Activated T-cell treated with anti-CD3 and anti-CD28 coated beads for 4 hours (primary cell): Measurements from ENCODE around the gene SWAP70.
A peak's percentile ranks its signal among the peaks of the same experiment; 100 is the strongest.
"Not testable (repeated sequence)": the region's sequence is repeated elsewhere in the genome, so short reads cannot be mapped to it uniquely, and the experiment has no call there.

Source experiments
- DNase-seq: peaks from one replicate; pipeline ENCODE4 v3.0.0-alpha.2; 2020

SWAP70 gene

DNA sequence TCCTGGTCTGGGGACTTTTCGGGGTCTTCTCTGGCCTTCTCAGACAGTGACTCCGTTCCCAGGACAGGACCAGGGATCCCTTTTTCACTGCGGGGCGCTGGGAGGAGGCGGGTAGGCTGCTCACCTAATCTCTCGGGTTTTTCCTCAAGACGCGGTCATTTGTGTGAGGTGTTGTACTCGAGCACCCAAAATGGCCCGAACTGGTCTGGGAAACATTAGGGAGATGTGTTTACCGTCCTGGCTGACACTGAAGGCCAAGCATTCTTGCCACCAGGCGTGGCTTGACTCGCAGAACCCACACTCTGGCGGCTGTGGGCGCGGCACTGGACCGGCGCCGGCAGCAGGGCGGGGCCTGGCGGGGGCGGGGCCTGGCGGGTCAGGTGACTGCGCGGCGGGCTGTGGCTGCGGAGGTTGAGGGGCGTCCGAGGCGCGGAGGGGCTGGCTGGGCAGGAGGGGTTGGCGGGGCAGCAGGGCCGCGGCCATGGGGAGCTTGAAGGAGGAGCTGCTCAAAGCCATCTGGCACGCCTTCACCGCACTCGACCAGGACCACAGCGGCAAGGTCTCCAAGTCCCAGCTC lies at the start of gene SWAP70:
Gene SWAP70, plus strand, starts transcription at position 379 of the 577 bp plus-strand sequence. Its CDS starts 103 bp downstream, at position 482.
- DNase-seq: peak; percentile 68

- DNase-seq: no peak
Measured at GRCh38 chr11:9615031-9615451, 48.8 kb upstream of the SWAP70 start.

- DNase-seq: no peak
Measured at GRCh38 chr11:9616042-9616675, 47.7 kb upstream of the SWAP70 start.

- no peak for DNase-seq
Measured at GRCh38 chr11:9616858-9617257, 47.0 kb upstream of the SWAP70 start.

DNA sequence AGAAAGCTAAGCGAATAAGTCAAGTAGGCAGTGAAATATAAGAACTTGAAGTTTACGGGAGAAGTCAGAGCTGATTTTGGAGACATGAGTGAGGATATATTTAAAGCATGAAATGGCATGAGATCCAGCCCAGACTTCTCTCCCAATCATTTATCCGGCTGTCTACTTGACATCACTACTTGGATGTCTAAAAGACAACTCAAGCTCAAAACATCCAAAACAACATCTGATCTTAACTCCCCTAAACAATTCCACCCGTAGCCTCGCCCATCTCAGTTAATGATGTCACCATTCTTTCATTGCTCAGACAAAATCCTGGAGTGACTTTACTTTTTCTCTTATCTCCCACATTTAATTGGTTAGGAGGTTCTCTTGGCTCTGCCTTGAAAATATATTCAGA lies 45.9 kb upstream of the SWAP70 start:
- DNase-seq: no peak

DNA sequence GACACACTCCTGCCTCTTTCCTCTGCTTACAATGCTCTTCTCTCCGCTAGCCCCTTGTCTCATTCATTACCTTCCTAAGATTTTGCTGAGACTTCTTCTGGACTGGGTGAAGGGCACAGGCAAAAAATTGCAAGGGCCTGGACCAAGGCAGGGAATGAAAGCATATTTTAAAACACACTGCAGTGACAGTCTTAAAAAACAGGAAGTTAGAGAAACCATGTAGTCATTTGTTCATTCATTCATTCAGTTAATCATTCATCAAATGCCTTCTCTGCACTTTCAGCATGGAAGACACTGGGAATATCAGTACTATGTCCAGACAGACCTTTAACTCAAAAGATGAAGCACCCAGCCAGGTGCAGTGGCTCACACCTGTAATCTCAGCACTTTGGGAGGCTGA lies 44.9 kb upstream of the SWAP70 start:
- no peak for DNase-seq

- no peak for DNase-seq
Measured at GRCh38 chr11:9619971-9620370, 43.9 kb upstream of the SWAP70 start.

- DNase-seq: not testable (repeated sequence)
Measured at GRCh38 chr11:9622353-9622752, 41.5 kb upstream of the SWAP70 start.

DNA sequence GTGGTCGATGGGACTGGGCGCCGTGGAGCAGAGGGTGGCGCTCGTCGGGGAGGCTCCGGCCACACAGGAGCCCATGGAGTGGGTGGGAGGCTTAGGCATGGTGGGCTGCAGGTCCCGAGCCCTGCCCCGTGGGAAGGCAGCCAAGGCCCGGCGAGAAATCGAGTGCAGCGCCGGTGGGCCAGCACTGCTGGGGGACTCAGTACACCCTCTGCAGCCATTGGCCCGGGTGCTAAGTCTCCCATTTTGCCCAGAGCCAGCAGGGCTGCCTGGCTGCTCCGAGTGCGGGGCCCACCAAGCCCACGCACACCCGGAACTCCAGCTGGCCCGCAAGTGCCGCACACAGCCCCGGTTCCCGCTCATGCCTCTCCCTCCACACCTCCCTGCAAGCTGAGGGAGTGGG lies 40.8 kb upstream of the SWAP70 start:
- DNase-seq: not testable (repeated sequence)

- no peak for DNase-seq
Measured at GRCh38 chr11:9624448-9624847, 39.4 kb upstream of the SWAP70 start.

DNA sequence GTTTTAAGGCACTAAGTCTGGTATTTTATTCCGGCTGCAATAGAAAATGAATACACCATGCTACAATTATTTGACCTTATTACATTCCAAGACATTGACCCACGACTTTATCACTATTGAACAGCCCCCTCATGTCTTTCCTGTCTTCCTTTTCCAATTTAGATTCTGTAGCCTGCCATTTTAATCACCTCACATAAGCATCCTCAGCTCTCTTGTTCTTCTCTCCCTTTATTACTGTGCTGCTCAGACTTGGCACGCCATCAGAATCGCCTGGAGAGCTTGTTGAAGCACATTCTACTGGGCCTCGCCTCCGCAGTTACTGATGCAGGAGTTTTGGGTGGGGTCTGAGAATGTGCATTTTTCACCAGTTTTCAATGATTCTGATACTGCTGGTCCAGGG lies 38.7 kb upstream of the SWAP70 start:
- DNase-seq: no peak

GRCh38 chr11:9625728-9626127 lies 38.1 kb upstream of the SWAP70 start:
- DNase-seq: no peak

DNA sequence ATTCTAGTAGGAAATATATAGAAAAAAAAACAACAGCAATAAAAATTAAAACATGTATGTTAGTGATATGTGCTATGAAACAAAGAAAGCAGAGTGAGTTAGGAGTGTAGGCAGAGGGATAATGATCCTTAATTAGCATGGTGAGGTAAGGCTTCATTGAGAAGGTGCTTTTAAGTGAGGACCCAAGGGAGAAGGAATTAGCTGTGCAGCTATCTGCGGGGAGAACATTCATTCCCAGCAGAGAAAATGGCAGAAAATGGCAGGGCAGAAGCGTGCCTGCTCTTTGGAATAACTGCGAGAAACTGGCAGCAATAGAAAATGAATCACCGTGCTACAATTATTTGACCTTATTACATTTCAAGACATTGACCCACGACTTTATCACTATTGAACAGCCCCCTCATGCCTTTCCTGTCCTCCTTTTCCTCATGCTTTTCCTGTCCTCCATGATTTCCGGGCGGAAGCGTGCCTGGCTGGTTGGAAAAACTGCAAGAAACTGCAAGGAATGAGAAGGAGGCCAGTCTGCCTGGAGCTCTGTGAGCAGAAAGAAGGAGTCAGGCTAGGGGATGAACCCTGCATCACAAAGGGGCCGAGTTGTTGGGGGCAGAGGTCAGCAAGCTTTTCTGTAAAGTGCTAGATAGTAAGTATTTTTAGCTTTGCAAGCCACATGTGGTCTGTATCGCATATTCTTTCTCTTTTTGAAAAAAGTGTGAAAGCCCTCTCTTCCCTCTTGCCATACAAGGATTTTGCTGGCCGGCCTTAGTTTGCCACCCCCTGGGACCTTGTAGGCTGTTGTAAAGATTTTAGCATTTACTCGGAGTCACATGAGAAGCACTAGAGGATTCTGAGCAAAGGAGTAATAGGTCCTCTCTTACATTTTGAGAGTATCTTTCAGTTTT lies 37.1 kb upstream of the SWAP70 start:
- DNase-seq: no peak

DNA sequence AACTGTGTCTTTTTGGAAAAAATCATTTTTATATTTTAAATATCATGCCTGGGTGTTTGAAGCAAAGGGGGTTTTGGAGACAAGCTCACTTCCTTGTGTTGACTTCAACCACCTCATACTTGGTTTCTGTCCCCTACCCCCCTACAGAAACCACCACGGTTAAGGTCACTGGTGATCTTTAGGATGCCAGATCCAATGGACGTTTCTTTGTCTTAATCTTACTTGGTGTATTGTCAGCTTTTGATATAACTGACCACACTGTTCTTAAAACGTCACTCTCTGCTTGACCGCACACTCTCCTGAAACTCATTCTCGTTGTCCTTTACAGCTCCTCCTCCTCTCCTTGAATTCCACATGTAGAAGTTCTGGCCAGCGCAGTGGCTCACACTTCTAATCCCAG lies 34.8 kb upstream of the SWAP70 start:
- no peak for DNase-seq

DNA sequence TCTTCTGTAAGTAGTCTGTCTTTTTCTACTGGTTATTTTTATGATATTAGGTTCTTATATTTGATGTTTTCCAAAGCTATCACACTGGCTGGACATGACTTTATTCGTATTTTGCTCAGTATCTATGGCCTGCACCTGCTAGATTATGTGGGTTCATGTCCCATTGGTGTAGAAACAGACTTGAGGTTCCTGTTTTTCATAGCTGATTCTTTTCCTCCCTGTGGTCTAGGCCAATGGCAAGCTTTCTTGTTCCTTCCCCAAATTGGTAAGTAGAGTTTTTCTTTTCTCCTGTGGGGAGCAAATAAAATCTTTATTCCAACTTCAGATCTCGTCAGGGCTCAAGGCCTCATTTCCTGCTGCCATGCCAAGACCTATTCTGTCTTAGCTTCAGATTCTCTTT lies 30.2 kb upstream of the SWAP70 start:
- no peak for DNase-seq

DNA sequence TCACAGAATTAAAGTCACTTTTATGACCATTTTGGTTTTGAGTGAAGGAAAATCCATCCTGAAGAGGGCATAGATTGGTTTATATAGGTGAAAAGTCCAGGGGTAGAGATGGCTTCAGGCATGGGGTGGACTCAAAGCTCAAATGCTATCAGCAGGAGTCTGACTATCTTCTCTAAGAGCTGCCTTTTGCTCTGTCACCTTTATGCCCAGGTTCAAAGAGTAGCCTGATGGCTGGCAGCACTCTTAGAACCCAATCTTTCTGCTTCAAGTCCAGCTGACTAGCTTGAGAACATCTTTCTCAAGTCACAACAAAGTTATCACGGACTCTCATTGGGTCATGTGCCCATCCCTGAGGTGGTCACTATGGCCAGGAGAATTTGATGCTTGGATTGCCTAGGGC lies 27.2 kb upstream of the SWAP70 start:
- no peak for DNase-seq

GRCh38 chr11:9639099-9639498 lies 24.8 kb upstream of the SWAP70 start:
- DNase-seq: no peak

- no peak for DNase-seq
Measured at GRCh38 chr11:9639985-9640384, 23.9 kb upstream of the SWAP70 start.

DNA sequence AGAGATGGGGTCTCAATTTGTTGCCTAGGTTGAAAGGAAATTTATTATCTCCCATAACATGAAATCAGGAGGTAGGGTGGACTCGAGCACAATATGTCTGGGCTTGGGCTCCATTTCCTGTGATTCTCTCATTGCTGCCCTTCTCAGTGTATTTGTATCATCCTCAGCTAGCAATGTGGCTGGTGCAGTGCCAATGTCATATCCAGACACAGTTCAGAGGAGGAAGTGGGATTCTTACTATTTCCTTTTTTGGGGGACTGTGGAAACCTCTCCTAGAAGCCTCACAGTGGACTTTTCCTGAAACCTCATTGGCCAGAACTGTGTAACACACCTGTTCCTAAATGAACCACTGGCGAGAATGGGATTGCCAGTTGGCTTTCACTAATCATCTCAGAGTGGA lies 21.0 kb upstream of the SWAP70 start:
- DNase-seq: no peak

DNA sequence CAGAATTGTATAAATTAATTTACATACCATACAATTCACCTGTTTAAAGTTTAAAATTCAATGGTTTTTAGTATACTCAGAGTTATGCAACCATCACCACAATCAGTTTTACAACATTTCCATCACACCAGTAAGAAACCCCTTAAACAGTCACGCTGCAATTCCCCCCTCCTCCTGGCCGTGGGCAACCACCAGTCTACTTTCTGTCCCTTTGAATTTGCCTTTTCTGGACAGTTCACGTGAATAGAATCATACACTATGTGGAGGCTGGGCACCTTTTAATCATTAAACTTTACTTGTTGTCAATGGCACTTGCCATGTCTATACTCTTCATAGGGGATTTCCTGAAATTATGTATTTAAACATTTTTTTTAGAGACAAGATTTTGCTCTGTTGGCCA lies 20.1 kb upstream of the SWAP70 start:
- no peak for DNase-seq

DNA sequence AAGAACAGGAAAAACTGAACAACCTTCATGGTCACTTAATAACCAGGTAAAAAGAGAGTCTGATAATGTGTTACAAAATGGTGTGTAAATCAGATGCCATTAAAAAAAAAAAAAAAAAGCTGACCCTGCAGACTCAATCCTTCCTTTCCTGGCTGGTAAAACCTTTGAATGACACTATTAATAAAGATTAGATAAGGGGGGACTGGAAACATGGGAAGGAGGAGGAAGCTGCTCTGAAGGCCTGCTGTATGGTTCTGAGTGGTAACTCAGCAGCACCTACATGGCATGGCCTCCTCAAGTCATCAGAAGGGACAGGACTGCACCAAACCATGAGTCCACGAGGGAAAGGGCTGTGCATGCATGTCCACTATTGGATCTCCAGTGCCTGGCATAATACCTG lies 18.0 kb upstream of the SWAP70 start:
- no peak for DNase-seq

- DNase-seq: no peak
Measured at GRCh38 chr11:9646324-9646723, 17.6 kb upstream of the SWAP70 start.

DNA sequence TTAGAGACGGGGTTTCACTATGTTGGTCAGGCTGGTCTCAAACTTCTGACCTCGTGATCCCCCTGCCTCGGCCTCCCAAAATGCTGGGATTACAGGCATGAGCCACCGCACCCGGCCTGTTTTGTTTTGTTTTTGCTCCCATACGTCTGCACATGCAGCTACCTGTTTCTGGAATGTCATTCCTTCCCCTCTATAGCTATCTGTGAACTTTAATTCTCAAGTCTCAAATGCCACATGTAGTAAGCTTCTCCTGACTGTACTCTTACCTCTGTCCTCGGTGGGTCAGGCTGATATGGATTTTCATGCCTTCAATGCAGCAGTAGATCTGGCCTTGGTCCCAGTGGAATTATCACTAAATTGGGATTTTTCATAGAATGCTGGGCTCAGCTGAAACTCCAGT lies 12.4 kb upstream of the SWAP70 start:
- DNase-seq: no peak
